ENCODE data around the gene EXD3. TPM values are rescaled to one million over a fixed set of nuclear protein-coding genes. Genes with fewer than 3 reads are reported as not detected.

The EXD3 gene
- total and polyA plus RNA-seq, 2 of the 4 experiments (the other 2 are of a cell fraction), result 1.1 to 7.4 TPM

- ATAC-seq (ENCODE audit: low read depth) (no peak), DNase-seq (no peak)
- Histone ChIP-seq H3K23ac (ENCODE audit: low read depth, low read length) (no peak overlapping the region), H3K4me1 (ENCODE audit: control insufficient read depth, insufficient read depth, low read length) (no peaks in the 10 kb centered on the region), H3K27ac (ENCODE audit: insufficient read depth, low read length) (no peak overlapping the region), H3K79me1 (ENCODE audit: low read depth in 1 of 2, low read length in 2 of 2) (no peaks in the 10 kb centered on the region), H3K9me3 (ENCODE audit: control insufficient read depth, insufficient read depth, low read length) (no peaks in the 10 kb centered on the region), H3K4ac (ENCODE audit: low read depth, low read length) (no peak overlapping the region), H4K91ac (ENCODE audit: insufficient read depth, low read depth, low read length) (no peak overlapping the region), H4K8ac (ENCODE audit: low read depth in 2 of 2, low read length in 2 of 2) (no peak overlapping the region), H2AK9ac (replicated peaks; ENCODE audit: low read depth, low read length, poor library complexity) (no peak overlapping the region), H3K4me3 (ENCODE audit: insufficient read depth, low read depth, low read length) (no peak overlapping the region), H3K36me3 (ENCODE audit: control insufficient read depth, insufficient read depth, low read length) (no peaks in the 10 kb centered on the region), H2BK5ac (ENCODE audit: low read depth, low read length, poor library complexity, severe bottlenecking) (no peak overlapping the region), H3K27me3 (ENCODE audit: control insufficient read depth, insufficient read depth, low read length) (peaks cover 17% of the 10 kb centered on the region), H2BK20ac (ENCODE audit: low read depth, low read length) (no peak overlapping the region), H3K9ac (ENCODE audit: low read depth, low read length) (no peak overlapping the region), H3K4me2 (ENCODE audit: low read depth, low read length) (no peak overlapping the region), H3K14ac (replicated peaks; ENCODE audit: low read depth, low read length) (no peak overlapping the region), H2AK5ac (ENCODE audit: low read depth, low read length) (no peak overlapping the region), H2BK120ac (ENCODE audit: low read depth, low read length) (no peak overlapping the region), H3K56ac (ENCODE audit: extremely low read depth, insufficient read depth, low read length) (no peak overlapping the region), H2BK15ac (ENCODE audit: low read depth, low read length) (no peak overlapping the region), H4K5ac (ENCODE audit: low read depth, low read length) (no peak overlapping the region), H4K20me1 (ENCODE audit: insufficient read depth, low read length) (no peaks in the 10 kb centered on the region), H3K9me1 (ENCODE audit: insufficient read depth, low read length) (no peaks in the 10 kb centered on the region), H2AFZ (replicated peaks; ENCODE audit: low read length, poor library complexity) (no peak overlapping the region), H3K18ac (ENCODE audit: low read depth, low read length) (no peak overlapping the region)
- POLR2A ChIA-PET (ENCODE audit: unreplicated experiment), result no interaction called here
- dilution Hi-C loops (cut with HindIII; ENCODE audit: low sequenced_read_pairs, unreplicated experiment), result no loop called here
- in situ Hi-C loops (cut with MboI; ENCODE audit: low sequenced_read_pairs), result no loop called here
- intact Hi-C loops (cut with micrococcal nuclease), result no loop called here
- TF ChIP-seq BHLHE40 (IDR thresholded peaks at IDR 0.05; ENCODE audit: low read depth, low read length) (no peak), RAD21 (IDR thresholded peaks at IDR 0.05; ENCODE audit: low read length) (no peak), CHD1 (IDR thresholded peaks at IDR 0.05; ENCODE audit: low read depth, low read length) (no peak), MXI1 (IDR thresholded peaks at IDR 0.05; ENCODE audit: borderline replicate concordance, low read depth, low read length) (no peak), RCOR1 (IDR thresholded peaks at IDR 0.05; ENCODE audit: insufficient replicate concordance, low read length) (no peak), RFX5 (IDR thresholded peaks at IDR 0.05; ENCODE audit: low read depth, low read length) (no peak), CTCF (conservative IDR thresholded peaks at IDR 0.05; ENCODE audit: low read depth, low read length) (no peak), SMC3 (IDR thresholded peaks at IDR 0.05; ENCODE audit: low read depth, low read length) (no peak), FOS (IDR thresholded peaks at IDR 0.05; ENCODE audit: low read depth, low read length) (no peak), USF2 (IDR thresholded peaks at IDR 0.05; ENCODE audit: low read depth, low read length) (no peak)
- BruUV-seq (replicated peaks), result no TSS peak
- CTCF ChIA-PET, result no interaction called here
- WGBS, 2 experiments (ENCODE audit: extremely low coverage in 2 of 2, insufficient read length in 1 of 2), result 74% methylated on average over 6 of the region's 16 CpGs; no CpG with 5 or more reads in 1 of the 2 experiments
Observed at GRCh38 chr9:137467161-137467581, 44.2 kb upstream of the EXD3 start.

All from IMR-90 (cell line).